ENCODE results near the gene MGMT.

Gene MGMT

GRCh38 chr10:129768437-129769355, 301.7 kb downstream of the MGMT start:
- in situ Hi-C loops (cut with MboI; ENCODE audit: low sequenced_read_pairs) = no loop called here

GRCh38 chr10:129769381-129770116, 302.5 kb downstream of the MGMT start:
- in situ Hi-C loops (cut with MboI; ENCODE audit: low sequenced_read_pairs) = no loop called here

- in situ Hi-C loops (cut with MboI; ENCODE audit: low sequenced_read_pairs) = no loop called here
These were observed 303.2 kb downstream of the MGMT start for GRCh38 chr10:129770286-129770685.

GRCh38 chr10:129771024-129771423, 304.0 kb downstream of the MGMT start:
- in situ Hi-C loops (cut with MboI; ENCODE audit: low sequenced_read_pairs) = no loop called here

GRCh38 chr10:129771576-129771975, 304.5 kb downstream of the MGMT start:
- in situ Hi-C loops (cut with MboI; ENCODE audit: low sequenced_read_pairs) = no loop called here

GRCh38 chr10:129771991-129772431, 305.0 kb downstream of the MGMT start:
- in situ Hi-C loops (cut with MboI; ENCODE audit: low sequenced_read_pairs) = no loop called here

GRCh38 chr10:129772468-129773358, 305.7 kb downstream of the MGMT start:
- in situ Hi-C loops (cut with MboI; ENCODE audit: low sequenced_read_pairs) = no loop called here

- in situ Hi-C loops (cut with MboI; ENCODE audit: low sequenced_read_pairs) = no loop called here
These were observed 306.4 kb downstream of the MGMT start for GRCh38 chr10:129773359-129773990.

GRCh38 chr10:129774082-129774735, 307.2 kb downstream of the MGMT start:
- in situ Hi-C loops (cut with MboI; ENCODE audit: low sequenced_read_pairs) = no loop called here

GRCh38 chr10:129774736-129775401, 307.8 kb downstream of the MGMT start:
- in situ Hi-C loops (cut with MboI; ENCODE audit: low sequenced_read_pairs) = no loop called here

- in situ Hi-C loops (cut with MboI; ENCODE audit: low sequenced_read_pairs) = no loop called here
These were observed 308.6 kb downstream of the MGMT start for GRCh38 chr10:129775681-129776080.

- in situ Hi-C loops (cut with MboI; ENCODE audit: low sequenced_read_pairs) = no loop called here
These were observed 310.6 kb downstream of the MGMT start for GRCh38 chr10:129777687-129778086.

- in situ Hi-C loops (cut with MboI; ENCODE audit: low sequenced_read_pairs) = no loop called here
These were observed 311.5 kb downstream of the MGMT start for GRCh38 chr10:129778571-129778970.

- in situ Hi-C loops (cut with MboI; ENCODE audit: low sequenced_read_pairs) = no loop called here
These were observed 312.4 kb downstream of the MGMT start for GRCh38 chr10:129779126-129780111.

GRCh38 chr10:129780198-129780597, 313.2 kb downstream of the MGMT start:
- in situ Hi-C loops (cut with MboI; ENCODE audit: low sequenced_read_pairs) = no loop called here

GRCh38 chr10:129780901-129781795, 314.1 kb downstream of the MGMT start:
- in situ Hi-C loops (cut with MboI; ENCODE audit: low sequenced_read_pairs) = no loop called here

GRCh38 chr10:129784291-129784690, 317.2 kb downstream of the MGMT start:
- in situ Hi-C loops (cut with MboI; ENCODE audit: low sequenced_read_pairs) = no loop called here
